ENCODE results near the gene MOGAT1. TPM values are rescaled to one million over a fixed set of nuclear protein-coding genes. Genes with fewer than 3 reads are reported as not detected.

The MOGAT1 gene
- total RNA-seq, 4 donors from 2014 or later, result not detected

DNA sequence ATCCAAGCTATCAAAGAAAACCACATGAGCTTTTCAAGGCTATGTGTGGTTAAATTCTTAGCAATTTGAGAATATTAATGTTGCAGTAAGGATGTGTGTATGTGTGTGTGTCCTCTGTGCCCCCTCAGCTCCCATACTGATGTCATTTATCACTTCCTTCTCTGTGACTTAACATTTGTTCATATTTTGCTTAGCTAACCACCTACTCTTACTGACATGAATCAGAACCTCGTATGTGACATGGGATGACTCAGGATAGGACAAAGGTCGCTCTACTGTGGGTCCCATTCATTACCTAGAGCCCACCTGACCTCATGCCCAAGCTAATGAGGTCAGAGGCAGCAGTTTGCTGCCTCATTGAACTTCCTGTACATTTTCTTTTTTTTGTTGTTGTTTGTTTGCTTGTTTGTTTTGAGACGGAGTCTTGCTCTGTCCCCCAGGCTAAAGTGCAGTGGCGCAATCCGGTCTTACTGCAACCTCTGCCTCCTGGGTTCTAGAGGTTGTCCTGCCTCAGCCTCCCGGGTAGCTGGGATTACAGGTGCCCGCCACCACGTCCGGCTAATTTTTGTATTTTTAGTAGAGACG lies 36.3 kb downstream of the MOGAT1 start:
- 52 to 55% methylated on average over 10 of the region's 10 CpGs for WGBS, 2 donors
- intact Hi-C loops (cut with DNase I; ENCODE audit: low total_unique reads), result loop anchor here (10.0 kb wide), 2 partner anchors 157 to 197 kb away; partner anchors contain the start of gene ACSL3
- TF ChIP-seq, protein P1, sequence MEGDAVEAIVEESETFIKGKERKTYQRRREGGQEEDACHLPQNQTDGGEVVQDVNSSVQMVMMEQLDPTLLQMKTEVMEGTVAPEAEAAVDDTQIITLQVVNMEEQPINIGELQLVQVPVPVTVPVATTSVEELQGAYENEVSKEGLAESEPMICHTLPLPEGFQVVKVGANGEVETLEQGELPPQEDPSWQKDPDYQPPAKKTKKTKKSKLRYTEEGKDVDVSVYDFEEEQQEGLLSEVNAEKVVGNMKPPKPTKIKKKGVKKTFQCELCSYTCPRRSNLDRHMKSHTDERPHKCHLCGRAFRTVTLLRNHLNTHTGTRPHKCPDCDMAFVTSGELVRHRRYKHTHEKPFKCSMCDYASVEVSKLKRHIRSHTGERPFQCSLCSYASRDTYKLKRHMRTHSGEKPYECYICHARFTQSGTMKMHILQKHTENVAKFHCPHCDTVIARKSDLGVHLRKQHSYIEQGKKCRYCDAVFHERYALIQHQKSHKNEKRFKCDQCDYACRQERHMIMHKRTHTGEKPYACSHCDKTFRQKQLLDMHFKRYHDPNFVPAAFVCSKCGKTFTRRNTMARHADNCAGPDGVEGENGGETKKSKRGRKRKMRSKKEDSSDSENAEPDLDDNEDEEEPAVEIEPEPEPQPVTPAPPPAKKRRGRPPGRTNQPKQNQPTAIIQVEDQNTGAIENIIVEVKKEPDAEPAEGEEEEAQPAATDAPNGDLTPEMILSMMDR (IDR thresholded peaks at IDR 0.05), result no peak
- DNase-seq (ENCODE audit: low spot score in 2 of 2), result no peak
- no peak overlapping the region for H3K4me3 ChIP-seq (ENCODE audit: low read depth, poor library complexity, severe bottlenecking)

DNA sequence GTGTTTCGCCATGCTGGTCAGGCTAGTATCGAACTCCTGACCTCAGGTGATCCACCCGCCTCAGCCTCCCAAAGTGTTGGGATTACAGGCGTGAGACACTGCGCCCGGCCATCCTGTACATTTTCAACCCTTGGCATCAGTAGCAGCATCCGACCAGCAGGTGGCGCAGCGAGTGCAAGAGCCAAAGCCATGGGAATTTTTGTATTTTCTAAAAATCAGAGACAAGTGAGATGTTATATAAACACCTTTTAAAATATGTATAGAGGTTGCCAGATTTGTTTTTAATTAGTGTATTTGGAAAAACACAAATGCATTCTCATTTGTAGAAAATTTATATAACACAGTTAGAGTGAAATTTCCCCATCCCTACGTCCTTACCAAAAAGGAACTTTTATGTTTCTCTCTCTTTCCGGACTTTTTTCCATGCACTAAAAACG lies 36.8 kb downstream of the MOGAT1 start:
- no peak for TF ChIP-seq POLR2A (IDR thresholded peaks at IDR 0.05)
- TF ChIP-seq, protein P1 (IDR thresholded peaks at IDR 0.05), result peak in 1 of 3 donors; percentile 84
- intact Hi-C loops (cut with DNase I; ENCODE audit: low total_unique reads), result loop anchor here (10.0 kb wide), 2 partner anchors 157 to 197 kb away; partner anchors contain the start of gene ACSL3
- peak; percentile 59 to 97 for DNase-seq (ENCODE audit: low spot score in 2 of 2)

DNA sequence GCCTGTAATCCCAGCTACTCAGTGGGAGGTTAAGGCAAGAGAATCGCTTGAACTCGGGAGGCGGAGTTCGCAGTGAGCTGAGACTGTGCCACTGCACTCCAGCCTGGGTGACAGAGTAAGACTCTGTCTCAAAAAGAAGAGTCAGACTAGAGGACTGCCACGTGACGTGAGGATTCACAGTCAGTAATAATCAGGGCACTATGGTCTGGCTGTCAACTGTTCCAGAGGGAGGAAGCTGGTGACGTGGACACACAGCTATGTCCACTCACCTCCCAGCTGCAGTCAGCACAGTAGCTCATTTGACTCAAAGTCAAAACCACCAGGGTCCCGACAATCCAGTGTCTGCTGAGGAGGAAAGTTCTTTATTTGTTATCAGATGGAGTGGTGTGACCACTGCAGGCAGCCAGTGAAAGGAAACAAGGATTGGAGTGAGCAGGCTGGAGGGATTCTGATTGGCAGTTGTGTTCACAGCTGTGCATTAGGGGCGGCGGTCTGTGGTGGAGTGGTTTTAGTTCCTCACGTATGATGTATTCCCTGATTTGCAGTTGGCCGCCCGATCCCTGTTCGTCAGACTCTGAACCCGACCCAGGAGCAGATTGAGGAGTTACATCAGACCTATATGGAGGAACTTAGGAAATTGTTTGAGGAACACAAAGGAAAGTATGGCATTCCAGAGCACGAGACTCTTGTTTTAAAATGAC lies 37.9 kb downstream of the MOGAT1 start:
- intact Hi-C loops (cut with DNase I; ENCODE audit: low total_unique reads), result loop anchor here (10.0 kb wide), 2 partner anchors 155 to 195 kb away; partner anchors contain the start of gene ACSL3
- peak; percentile 55 to 93 for DNase-seq (ENCODE audit: low spot score in 2 of 2)

More for the DNA sequence above, 36.8 kb downstream of the MOGAT1 start:
- WGBS, 2 donors, result 15 to 18% methylated on average over 12 of the region's 12 CpGs
- no peak overlapping the region for H3K4me3 ChIP-seq (ENCODE audit: low read depth, poor library complexity, severe bottlenecking)

DNA sequence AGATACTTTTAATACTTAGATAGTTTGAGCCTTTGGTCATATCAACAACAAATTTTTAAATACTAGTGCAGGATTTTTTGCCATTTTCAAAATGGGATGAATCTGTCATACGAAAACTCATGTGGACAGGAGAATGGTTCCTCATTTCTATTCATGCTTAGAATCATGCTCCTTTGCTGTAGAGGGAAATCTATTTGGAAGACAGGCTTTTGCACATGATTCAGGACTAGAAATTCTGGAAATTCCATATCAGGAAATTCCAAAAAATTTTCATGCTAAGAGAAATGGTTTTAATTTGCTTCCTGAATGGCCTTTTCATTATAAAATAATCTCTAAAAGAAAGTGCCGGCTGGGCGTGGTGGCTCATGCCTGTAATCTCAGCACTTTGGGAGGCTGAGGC lies 39.3 kb downstream of the MOGAT1 start:
- WGBS, 2 donors, result 65 to 72% methylated on average over 3 of the region's 3 CpGs
- no peak for TF ChIP-seq POLR2A (IDR thresholded peaks at IDR 0.05)
- TF ChIP-seq, protein P1 (IDR thresholded peaks at IDR 0.05), result no peak
- intact Hi-C loops (cut with DNase I; ENCODE audit: low total_unique reads), result no loop called here
- no peak overlapping the region for H3K4me3 ChIP-seq (ENCODE audit: low read depth, poor library complexity, severe bottlenecking)
- DNase-seq (ENCODE audit: low spot score in 2 of 2), result no peak

More for the DNA sequence above, 37.9 kb downstream of the MOGAT1 start:
- 44 to 48% methylated on average over 16 of the region's 16 CpGs for WGBS, 2 donors
- no peak overlapping the region for H3K4me3 ChIP-seq (ENCODE audit: low read depth, poor library complexity, severe bottlenecking)
- TF ChIP-seq POLR2A (IDR thresholded peaks at IDR 0.05), result no peak
- TF ChIP-seq, protein P1 (IDR thresholded peaks at IDR 0.05), result peak in 1 of 3 donors; percentile 33

DNA sequence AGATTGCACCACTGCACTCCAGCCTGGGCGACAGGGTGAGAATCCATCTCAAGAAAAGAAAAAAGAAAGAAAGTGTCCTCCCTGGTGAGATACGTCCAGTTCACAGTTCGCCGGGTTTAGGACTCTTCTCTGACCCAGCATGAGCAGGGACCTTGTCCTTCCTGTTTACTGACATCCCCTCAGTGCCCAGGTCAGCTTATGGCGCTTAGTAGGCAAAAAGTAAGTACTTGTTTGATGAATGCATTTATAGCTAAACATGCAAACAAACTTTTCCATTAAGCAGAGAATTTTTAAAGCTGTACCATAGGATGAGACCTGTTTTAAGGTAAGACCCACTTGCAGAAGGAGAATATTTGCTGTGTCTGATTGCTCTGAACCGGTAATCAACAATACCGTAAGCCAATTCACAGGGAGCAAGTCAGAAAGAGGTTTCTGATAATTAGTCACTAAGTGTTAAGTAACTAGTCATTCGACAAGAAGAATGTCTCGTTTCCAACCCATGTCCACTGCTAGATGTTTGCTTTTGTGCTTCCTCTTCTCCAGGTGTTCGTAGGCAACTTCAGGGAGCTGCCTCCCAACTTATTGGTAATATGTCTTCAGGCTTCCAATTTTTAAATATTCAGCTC lies 40.0 kb downstream of the MOGAT1 start:
- intact Hi-C loops (cut with DNase I; ENCODE audit: low total_unique reads), result no loop called here
- 89% methylated on average over 10 of the region's 10 CpGs for WGBS, 2 donors
- no peak for DNase-seq (ENCODE audit: low spot score in 2 of 2)
- H3K4me3 ChIP-seq (ENCODE audit: low read depth, poor library complexity, severe bottlenecking), result no peak overlapping the region
- no peak for TF ChIP-seq POLR2A (IDR thresholded peaks at IDR 0.05)
- TF ChIP-seq, protein P1 (IDR thresholded peaks at IDR 0.05), result no peak

Measured in lower leg skin (tissue), 4 donors.